ENCODE data around the gene PIM3.

Gene PIM3

DNA sequence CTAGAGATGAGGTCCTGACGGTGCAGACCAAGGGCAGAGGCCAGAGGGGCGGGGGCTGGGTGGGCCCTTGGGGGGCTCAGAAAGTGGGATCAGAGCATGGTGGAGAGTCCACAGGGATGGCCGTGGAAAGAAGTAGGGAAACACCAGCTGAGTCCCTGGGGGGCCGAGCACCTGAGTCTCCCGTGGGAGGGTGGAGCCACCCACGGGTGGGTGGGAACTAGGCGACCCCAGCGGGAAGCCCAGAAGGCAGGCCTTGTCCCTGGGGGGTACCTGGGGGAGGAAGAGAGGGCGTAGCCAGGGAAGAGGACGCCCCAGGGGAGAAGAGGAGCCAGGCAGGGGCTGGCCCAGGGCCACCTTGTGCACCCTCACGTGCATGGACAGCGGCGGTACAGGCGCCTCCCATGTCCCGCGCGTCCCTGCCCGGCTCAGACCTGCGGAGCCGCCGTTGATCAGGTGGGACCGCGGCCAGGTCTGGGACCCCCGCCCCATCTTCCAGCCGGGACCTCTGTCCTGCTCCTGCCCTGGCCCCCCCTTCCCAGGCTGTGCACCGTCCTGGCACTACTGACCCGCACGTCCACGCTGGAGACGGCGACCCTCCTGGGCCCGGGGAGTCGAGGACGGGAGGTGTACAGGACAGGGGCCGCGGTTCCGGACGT, 31.9 kb upstream of the PIM3 start:
- no peak for DNase-seq

DNA sequence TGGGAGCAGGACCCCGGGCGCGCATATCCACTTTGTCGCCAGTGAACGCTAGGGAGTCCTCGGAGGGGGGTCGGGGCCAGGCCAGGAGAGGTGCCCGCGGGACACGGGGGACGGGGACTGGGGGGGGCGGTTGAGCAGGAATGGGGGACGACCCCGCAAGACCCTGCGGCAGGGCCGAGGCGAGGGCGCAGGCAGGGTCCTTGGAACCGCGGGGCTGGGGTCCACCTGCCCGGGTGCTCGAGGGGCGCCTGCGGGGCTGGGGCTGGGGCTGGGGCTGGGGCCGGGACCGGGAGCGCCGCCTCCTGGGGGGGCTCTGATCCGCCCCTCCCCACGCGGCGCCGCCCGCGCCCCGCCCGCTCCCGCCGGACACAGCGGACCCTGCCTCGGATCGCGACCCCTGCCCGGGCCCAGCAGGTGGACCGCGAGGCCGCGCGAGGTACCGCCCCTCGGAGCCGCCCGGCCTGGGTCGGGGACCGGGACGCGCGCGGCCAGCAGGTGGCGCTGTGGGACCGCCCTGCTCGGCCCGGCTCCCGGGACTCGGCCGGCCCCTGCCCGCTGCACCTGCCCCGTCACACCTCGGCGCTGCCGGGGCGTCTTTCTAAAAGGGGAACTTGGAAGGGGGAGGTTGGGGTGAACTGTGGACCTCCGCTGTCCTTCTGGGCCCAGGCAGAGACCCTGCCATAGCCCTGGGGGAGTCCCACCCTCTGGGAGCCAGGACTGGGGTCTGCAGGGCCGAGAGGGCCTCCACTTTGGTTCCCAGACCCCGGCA, 31.2 kb upstream of the PIM3 start:
- peak; percentile 65 for DNase-seq

DNA sequence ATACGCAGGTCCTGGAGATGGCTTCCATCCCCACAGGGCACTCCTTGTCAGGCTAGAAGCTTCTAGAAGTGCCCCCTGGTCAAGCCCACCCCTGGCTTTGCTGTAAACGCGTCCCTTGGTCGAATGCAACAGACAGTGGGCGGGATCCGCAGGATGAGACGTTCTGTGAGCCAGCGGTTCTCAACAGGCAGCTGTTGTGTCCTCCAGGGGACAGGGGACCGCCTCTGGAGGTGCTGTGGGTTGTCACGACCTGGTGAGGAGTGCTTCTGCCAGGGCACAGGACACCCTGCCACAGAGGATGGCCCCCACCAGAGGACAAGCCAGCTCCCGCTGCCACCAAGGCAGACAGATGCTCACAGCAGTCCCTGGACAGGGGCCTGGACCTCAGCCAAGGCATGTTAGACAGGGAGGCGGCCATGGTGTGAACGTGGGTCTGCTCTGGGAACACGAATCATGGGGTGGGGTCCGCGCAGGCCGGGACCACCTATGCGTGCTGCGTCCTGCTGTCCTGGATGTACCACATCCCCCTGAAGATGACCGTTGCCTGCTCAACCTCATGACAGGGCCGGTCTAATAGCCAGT, 30.5 kb upstream of the PIM3 start:
- no peak for DNase-seq

DNA sequence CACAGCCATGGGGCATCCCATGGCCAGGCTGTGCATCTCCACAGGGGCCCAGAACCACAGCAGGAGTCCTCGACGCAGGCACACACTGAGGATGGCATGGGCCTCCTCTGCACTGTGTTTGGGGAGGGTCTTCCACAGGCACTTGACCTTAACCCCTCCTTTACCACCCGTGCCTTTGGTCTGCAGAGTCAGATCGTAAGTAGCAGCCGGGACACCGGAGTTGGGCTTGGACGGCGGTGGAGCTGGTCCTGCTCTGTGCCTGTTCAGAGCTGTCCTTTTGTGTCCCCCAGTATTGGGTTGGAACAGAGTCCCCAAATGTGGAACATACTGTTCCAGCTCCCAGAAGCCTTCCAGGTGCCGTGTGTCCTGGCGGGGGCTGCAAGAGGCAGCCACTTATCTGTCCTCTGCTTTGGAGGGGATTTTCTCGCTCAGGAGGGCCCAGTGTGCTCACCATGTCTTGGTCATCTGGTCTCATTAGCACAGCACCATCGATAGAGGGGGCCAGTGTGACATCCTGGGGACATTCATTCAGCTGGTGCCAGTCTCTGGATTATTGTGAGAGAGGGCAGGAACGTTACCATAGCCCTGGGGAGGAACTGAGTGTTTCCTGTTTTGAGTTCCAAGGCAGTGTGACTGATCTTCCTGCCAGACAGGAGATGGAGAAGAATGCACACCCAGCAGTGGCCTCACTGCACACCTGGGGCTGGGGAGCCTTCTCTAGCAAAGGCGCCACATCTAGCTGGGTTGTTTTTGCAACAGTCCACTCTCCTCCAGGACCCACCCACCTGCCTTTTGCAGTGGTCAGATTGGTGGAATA, 29.8 kb upstream of the PIM3 start:
- DNase-seq = peak; percentile 85

DNA sequence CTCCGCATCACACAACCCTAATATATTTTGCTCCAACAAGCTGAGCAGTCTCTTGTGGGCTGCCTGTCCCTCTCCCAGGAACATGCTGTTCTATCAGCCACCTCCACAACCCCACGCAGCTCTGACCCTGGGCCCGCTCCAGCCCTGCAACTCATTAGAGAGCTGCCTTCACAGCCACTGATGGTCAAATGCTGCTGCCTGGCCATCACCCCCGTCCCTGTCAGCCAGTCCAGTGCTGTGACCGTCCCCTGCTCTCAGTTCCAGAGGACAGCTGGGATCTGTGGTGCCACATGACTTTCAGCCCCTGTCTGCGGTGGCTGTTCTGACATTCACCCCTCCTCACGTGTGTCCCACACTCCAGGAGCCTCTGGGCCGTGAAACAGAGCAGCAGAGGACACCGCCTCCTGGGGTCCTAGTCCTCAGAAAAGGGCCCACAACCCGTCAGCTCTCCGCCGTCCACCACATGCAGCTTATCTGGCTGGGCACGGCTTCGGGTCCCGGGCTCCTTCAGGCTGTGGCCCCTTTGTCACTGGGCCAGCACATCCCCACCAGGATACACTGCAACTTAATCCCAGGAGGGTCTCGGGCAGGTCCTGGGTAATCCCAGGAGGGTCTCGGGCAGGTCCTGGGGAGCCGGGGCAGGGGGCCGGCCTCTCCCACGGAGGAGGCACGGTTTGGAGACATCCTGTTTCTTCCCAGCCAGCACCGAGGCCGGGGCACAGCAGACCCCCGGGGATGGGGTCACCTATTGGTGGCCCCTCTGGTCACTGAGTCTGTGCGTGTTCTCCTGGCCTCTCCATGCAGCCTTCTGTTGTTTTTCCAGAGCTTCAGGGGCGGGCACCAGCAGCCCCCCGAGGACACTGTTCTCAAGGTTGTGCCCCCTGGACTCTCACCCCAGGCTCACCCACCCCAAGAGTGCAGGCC, 27.1 kb upstream of the PIM3 start:
- no peak for DNase-seq

DNA sequence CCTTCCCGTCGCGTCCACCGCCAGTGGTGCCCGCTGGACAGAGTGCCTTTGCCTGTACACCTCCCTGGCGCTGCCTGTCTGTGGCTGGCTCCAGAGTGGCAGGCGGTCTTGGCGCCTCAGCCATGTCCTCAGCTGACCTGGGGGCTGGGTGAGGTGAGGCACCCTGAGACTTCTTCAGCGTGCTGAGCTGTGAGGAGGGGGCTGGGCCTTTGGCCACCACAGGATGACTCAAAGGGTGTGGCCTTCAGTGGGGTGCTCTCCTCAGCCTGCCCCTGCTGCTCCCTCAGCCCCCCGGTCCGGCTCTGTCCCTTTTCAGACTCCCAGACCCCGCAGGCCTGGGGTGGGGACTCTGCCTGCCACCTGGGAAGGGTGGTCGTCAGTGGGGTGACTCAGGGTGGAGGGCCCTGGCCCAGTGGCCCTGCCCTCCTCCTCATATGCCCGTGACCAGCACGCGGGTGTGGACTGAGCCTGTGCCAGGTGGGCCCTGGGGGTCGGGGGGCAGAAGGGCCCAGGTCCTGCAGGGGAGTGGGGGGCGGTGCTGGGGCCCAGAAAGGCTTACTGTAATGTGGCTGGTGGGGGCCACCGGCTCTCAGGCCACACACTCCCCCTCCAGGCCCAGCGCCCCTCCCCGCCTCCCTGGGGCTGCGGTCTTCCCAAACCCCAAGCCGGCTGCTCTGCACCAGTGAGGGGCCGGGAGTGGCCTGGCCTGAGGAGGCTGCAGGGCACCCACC, 26.2 kb upstream of the PIM3 start:
- DNase-seq = peak; percentile 26

DNA sequence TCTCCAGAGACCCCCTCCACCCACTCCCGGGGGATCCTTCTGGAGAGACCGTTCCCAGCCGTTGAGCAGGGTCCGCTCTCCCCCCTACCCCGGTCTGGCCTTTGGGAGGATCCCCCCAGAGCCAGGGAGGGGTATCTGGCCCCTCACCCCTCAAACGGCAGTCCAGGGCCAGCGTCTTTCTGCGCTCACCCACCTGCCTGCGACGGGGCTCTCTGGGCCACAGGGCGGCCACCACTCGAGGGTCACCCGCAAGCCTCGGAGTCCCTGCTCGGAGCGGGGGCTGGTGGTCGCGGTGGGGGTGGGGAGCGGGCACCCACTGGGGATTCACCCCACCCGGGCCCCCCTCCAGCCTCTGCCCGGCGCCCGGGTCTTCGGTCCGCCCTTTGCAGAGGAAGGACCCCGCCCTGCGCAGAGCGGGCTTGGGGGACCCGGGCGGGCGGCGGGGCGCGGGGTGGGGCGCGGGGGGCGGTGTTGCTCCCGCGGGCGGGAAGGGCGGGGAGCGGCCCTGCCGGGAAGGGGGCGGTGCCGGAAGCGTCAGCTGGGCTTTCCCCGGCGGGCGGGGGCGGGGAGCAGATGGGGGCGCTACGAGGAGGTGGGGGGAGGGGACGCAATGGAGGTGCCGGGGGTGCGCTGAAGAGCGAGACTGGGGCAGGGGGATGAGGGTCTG, 25.5 kb upstream of the PIM3 start:
- DNase-seq = peak; percentile 77

DNA sequence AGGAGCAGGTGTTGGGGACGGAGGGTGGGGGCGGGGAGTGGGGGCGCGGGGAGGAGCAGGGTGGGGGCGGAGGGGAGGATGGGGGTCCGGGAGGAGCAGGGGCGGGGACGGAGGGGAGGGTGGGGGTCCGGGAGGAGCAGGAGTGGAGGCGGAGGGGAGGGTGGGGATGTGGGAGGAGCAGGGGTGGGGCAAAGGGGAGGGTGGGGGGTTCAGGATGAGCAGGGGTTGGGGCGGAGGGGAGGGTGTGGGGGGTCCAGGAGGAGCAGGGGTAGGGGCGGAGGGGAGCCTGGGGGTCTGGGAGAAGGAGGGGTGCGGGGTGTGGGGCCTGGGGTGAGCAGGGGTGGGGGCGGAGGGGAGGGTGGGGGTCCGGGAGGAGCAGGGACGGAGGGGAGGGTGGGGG, 25.0 kb upstream of the PIM3 start:
- peak; percentile 64 for DNase-seq

DNA sequence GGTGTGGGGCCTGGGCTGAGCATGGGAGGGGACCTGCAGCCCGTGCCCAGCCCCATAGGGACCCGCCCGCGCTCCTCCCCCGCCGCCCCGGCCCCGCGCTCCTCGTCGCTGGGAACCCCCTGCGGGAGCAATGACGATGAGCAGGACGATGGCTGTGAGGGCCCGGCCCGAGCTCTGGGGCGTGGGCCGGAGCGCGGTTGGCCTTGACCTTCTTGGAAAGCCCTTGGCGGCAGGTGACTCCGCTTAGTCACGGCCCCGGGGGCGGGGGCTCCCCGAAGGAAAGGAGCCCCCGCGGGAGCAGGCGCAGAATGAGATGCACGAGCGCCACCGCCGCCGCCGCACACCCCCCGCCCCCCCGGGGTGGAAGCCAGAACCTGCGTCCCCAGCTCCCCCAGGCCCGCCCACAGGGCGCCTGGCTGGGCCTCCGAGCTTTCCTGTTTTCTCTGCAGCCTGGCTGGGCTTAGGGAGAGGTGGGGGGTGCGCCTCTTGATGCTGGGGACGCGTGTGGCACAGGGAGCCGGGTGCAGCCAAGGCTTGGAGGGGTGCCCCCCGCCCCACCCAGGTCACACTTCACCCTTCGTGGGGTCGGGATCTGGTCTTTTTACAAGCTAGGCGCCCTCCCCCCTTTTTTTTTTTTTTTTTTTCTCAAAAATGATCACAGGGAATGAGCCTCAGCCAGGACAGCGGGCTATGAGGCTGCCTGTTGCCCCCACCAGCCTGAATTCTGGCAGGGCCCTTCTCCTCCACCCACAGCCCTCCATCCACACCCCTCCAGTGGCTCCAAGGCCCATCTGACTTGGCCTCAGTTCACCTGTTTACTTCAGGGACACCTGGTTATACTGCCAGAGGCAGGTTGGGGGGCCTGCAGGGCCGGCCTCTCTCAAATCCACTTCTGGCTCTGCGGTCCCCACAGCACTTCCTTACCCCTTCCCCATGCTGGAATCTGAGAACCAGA, 24.3 kb upstream of the PIM3 start:
- DNase-seq = peak; percentile 91

DNA sequence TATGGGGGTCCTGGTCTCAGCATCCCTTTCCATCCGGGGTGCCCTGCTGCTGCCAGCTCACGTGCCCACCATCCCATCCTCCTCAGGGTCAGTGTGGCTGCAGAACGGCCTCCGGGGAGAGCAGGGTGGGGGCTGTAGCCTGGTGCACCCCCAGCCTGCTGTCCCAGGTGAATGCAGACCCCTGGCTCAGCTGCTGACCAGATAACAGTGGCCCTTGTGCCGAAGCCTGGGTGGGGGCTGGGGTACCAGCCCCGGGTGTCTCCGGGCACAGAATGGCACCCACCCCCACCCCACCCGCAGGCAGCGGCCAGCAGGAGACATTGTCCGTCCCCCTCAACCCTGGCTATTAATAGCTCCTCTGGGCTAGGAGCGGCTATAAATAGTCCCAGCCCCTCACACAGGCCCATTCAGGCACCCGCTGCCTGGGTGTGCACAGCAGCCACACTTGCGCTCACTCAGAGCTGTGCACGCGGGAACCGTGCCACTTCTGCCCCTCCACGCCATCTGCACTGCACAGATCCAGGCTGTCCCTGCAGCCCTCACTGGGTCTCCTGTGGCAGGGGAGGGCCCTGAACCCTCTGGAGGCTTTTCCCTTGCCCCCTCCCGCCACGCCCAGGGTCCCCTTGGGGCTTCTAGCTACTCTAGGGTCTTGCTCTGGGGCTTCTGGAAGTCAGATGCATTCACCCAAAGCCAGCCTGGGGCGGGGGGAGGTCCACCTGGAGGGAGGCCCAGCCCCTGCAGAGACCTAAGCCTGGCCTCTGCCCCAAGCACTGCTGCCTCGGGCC, 23.4 kb upstream of the PIM3 start:
- DNase-seq = no peak

DNA sequence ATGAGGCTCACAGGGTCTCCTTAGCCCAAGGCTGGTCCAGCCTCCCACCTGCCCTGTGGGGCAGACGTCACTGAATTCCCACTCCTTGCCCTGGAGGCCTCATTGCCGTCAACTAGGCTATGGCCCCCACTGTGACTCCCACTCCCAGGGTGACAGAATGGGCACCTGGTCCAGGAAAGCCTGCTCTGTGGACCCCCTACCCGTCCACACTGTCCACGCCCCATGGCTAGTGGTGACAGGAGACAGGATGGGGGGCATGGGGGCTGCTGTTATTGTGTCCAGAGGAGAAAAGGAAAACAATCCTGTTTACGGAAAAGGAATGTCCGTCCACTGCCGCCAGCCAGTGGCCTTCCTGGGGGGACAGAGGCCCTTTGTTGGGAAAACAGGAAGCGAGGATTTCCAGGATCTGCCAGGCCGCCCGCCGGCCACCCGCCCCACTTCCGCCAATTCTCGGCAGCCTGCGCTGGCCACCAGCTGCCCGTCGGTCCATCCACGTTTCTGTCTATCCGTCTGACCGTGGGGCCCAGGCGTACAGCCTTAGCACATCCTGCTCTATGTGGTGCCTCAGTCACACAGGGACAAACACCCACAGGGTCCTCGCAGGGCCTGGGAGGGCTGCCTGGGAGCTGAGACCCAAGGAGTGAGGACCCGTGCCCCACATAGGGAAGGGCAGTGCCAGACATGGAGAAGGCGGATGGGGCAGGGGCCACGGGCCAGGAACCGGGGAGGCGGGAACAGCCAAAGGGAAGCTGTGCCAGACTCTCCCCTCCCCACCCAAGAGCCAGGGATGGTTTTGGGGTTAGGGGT, 22.6 kb upstream of the PIM3 start:
- no peak for DNase-seq

DNA sequence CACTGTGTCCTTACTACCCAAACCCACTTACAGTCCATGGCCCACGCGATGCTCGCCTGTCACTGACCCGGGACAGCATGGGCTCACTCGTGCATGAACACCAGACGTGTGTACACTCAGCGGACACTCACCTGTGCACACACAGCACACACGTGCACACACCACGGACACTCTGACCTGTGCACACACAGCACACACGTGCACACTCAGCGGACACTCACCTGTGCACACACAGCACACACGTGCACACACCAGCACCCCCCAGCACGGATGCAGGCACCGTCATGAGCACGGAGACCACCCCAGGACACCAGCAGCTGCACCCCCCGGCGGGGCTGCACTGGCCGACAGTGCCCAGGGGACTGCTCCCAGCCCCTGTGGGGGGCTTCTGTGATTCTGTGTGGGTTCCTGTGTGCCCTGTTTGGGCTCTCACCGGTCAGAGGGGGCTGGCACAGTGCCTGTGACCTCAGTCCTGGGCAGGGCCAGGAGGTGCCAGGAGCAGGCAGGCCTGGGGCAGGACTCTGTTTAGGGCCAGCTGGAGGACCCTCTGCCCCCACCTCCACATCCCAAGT, 21.9 kb upstream of the PIM3 start:
- DNase-seq = no peak

DNA sequence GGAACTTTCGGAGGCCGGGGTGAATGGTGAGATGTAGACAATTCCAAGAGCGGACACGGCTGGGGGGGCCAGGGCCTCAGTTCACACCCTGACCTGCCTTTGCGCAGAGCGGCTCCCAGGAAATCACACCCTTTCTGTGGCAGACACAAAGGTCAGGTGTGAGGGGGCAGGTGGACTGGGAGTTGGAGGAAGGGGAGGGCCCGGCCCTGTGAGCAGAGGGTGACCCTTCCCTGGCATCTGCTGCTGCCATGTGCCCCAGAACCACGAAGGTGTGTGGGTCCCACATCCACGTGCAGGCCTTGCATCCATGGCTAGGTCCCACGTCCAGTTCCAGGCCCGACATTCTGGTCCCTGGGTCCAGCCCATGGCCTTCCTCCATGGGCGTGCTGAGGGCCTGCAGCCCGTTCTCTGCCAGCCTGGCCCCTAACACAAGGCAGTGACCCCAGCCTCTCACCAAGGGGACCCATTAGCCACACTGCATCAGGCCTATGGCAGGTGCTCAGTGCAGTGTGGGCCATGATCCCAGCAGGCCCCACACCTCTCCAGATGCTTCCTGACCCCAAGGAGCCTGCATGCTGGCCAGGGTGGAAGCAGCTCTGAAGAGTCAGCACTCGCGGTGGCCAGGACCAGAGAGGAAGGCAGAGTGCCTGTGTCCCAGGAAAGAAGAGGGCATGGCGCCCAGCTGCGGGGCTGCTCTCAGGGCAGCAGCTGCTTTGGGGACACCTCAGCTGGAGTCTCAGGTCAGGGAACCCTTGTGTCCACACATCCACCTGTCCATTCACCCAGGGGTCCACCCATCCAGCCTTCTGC, 18.9 kb upstream of the PIM3 start:
- DNase-seq = no peak

DNA sequence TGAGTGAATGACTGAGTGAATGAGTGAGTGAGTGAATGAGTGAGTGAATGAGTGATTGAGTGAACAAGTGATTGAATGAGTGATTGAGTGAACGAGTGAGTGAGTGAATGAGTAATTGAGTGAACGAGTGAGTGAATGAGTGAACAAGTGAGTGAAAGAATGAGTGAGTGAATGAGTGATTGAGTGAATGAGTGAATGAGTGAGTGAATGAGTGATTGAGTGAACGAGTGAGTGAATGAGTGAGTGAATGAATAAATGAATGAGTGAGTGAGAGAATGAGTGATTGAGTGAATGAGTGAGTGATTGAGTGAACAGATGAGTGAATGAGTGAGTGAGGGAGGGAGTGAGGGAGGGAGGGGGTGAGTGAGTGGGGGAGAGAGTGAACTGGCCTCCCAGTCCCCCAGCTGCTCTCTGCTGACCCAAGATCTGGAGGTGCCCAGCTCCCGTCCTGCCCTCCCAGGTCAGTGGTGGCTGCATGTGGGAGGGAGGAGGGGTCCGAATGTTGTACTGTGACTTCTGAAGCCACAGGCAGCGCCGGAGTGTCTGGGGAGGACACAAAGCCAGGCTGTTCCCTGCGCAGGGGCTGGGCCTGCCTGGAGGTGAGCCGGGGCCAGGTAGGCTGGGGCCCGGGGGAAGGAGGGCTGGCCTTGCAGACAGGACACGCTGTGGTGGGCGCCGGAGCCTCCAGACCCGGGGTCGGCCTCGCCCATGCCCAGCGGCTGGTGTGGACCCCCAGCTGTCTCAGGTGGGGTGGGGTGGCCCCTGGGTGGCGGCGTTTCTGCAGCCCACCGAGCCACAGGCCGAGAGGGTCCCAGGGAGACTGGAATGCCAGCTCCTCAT, 17.8 kb upstream of the PIM3 start:
- no peak for DNase-seq

DNA sequence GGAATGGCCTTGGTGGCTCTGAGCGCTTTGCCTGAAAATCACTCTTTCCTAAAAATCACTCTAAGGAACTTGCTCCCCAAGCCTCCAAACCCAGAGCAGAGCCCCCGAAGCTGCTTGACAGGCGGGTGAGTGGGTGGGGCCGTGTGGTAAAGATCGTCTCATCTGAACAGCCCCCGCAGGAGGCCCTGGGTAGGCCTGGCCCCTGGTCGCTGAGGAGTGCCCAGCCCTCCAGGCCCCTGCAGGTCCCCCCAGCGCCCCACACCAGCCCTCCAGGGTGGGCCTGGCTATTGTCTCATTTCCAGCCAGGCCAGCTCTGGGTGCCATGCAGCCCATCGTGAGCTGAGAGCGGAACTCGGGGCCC, 17.2 kb upstream of the PIM3 start:
- no peak for DNase-seq

All from GDM1 (cell line).